Measurements from ENCODE around the gene ILRUN.
"Not testable (repeated sequence)": the region's sequence is repeated elsewhere in the genome, so short reads cannot be mapped to it uniquely, and the experiment has no call there.

The ILRUN gene

DNA sequence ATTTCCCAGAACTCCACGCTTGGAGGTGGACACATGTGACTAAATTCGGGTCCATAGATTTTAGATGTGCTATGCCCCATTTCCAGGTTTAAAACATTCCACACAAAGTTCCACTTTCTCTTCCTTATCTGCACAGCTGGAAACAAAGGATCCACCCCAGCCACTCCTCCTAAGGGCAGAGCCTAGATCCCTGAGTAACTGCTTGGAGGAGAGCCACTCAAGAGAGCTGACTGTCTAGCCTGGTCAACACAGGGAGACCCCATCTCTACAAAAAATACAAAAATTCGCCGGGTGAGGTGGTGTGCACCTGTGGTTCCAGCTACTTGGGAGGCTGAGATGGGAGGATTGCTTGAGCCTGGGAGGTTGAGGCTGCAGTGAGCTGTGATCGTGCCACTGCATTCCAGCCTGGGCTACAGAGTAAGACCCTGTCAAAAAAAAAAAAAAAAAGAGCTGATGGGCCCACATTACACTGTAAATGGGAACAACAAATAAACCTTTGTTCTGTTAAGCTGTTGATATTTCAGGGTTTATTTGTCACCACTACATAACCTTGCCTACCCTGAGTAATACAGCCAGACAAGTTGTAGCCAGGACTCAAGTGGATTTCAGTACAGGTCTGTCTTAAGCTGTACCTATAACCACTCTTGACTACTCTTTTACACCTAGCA, 35.0 kb upstream of the ILRUN start:
- DNase-seq (ENCODE audit: low read depth), result no peak
- TF ChIP-seq, protein P1, sequence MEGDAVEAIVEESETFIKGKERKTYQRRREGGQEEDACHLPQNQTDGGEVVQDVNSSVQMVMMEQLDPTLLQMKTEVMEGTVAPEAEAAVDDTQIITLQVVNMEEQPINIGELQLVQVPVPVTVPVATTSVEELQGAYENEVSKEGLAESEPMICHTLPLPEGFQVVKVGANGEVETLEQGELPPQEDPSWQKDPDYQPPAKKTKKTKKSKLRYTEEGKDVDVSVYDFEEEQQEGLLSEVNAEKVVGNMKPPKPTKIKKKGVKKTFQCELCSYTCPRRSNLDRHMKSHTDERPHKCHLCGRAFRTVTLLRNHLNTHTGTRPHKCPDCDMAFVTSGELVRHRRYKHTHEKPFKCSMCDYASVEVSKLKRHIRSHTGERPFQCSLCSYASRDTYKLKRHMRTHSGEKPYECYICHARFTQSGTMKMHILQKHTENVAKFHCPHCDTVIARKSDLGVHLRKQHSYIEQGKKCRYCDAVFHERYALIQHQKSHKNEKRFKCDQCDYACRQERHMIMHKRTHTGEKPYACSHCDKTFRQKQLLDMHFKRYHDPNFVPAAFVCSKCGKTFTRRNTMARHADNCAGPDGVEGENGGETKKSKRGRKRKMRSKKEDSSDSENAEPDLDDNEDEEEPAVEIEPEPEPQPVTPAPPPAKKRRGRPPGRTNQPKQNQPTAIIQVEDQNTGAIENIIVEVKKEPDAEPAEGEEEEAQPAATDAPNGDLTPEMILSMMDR (IDR thresholded peaks at IDR 0.05; ENCODE audit: control insufficient read depth, insufficient read depth, low read depth, low read length, missing control alignments), result no peak
- no peak overlapping the region for H3K4me3 ChIP-seq (ENCODE audit: control insufficient read depth, low read depth, low read length)

GRCh38 chr6:34729631-34730470, 33.3 kb upstream of the ILRUN start:
- TF ChIP-seq, protein P1 (IDR thresholded peaks at IDR 0.05; ENCODE audit: control insufficient read depth, insufficient read depth, low read depth, low read length, missing control alignments), result no peak
- no peak overlapping the region for H3K4me3 ChIP-seq (ENCODE audit: control insufficient read depth, low read depth, low read length)
- no peak for DNase-seq (ENCODE audit: low read depth)

GRCh38 chr6:34726055-34726454, 29.5 kb upstream of the ILRUN start:
- no peak overlapping the region for H3K4me3 ChIP-seq (ENCODE audit: control insufficient read depth, low read depth, low read length)
- TF ChIP-seq, protein P1 (IDR thresholded peaks at IDR 0.05; ENCODE audit: control insufficient read depth, insufficient read depth, low read depth, low read length, missing control alignments), result no peak
- DNase-seq (ENCODE audit: low read depth), result no peak

DNA sequence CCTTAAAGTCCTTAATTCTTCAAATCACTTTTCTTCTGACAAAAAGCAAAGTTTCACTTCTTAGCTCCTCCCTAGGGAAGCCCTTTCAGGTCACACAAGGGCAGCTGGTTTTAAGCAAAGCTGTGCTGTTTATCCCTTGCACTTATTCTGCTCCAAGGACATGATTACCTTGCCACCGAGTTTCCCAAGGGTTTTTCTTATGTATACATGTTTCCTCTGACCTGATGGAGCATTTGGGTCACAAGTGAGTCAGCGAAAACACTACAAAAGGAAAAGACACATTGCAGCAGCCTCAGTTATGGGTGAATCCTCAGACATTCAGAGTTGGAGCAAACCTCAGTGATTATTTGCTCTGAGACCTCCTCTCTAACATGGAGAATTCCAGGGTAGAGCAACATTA, 26.6 kb upstream of the ILRUN start:
- DNase-seq (ENCODE audit: low read depth), result no peak
- TF ChIP-seq, protein P1 (IDR thresholded peaks at IDR 0.05; ENCODE audit: control insufficient read depth, insufficient read depth, low read depth, low read length, missing control alignments), result no peak
- no peak overlapping the region for H3K4me3 ChIP-seq (ENCODE audit: control insufficient read depth, low read depth, low read length)

DNA sequence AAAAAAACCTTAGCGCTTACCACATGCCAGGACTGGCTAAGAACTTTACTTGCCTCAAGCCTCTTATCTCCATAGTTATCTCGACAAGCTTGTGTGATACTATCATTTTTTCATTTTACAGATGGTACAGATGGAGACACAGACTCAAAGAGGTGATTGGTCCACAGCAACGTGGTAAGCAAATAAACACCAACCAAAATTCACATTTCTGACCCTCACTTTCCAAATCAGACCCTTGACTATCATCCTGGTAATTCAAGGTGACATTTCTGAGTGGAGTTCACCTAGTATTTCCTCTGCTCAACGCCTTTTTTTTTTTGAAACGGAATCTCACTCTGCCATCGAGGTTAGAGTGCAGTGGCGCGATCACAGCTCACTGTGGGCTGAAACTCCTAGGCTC, 25.9 kb upstream of the ILRUN start:
- TF ChIP-seq, protein P1 (IDR thresholded peaks at IDR 0.05; ENCODE audit: control insufficient read depth, insufficient read depth, low read depth, low read length, missing control alignments), result no peak
- no peak overlapping the region for H3K4me3 ChIP-seq (ENCODE audit: control insufficient read depth, low read depth, low read length)
- DNase-seq (ENCODE audit: low read depth), result no peak

DNA sequence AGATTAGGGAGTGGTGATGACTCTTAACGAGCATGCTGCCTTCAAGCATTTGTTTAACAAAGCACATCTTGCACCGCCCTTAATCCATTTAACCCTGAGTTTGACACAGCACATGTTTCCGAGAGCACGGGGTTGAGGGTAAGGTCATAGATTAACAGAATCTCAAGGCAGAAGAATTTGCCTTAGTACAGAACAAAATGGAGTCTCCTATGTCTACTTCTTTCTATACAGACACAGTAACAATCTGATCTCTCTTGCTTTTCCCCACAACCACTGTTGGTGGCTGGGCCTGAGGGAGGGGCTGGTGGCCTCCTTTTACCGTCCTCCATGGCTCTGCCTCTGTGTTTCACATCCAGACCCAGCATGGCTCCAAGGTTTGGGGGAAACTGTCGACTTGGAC, 23.6 kb upstream of the ILRUN start:
- H3K4me3 ChIP-seq (ENCODE audit: control insufficient read depth, low read depth, low read length), result not testable (repeated sequence)

DNA sequence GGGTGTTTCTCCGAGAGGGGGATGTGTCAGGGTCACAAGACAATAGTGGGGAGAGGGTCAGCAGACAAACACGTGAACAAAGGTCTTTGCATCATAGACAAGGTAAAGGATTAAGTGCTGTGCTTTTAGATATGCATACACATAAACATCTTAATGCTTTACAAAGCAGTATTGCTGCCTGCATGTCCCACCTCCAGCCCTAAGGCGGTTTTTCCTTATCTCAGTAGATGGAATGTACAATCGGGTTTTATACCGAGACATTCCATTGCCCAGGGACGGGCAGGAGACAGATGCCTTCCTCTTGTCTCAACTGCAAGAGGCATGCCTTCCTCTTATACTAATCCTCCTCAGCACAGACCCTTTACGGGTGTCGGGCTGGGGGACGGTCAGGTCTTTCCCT, 23.1 kb upstream of the ILRUN start:
- not testable (repeated sequence) for DNase-seq (ENCODE audit: low read depth); H3K4me3 ChIP-seq (ENCODE audit: control insufficient read depth, low read depth, low read length)

More for the DNA sequence above, 23.6 kb upstream of the ILRUN start:
- not testable (repeated sequence) for DNase-seq (ENCODE audit: low read depth)

All from AG09309 (cell line).